K562 (cell line): Measurements from ENCODE around the gene SLC35A4. TPM values are rescaled to one million over a fixed set of nuclear protein-coding genes. Genes with fewer than 3 reads are reported as not detected.

ENCODE experiments used
- CHD4 ChIP-seq: fragments of 200-600 bp; sonication (generic); IDR thresholded peaks from 3 replicates; pipeline ENCODE4 v1.6.1; 2012; ENCODE audit warnings: low read depth, mild to moderate bottlenecking, mixed read lengths, low read length, inconsistent platforms; ENCODE audit not compliant: insufficient read depth, insufficient replicate concordance, poor library complexity, severe bottlenecking
- COPS2 ChIP-seq: fragments of 450-650 bp; conservative IDR thresholded peaks from 2 replicates; pipeline ENCODE4 v1.6.1; 2016; ENCODE audit warnings: mild to moderate bottlenecking, moderate library complexity
- ETV5 ChIP-seq: sonication (generic); formaldehyde crosslinking; IDR thresholded peaks from 2 replicates; pipeline ENCODE4 v1.4.0; 2020; ENCODE audit warnings: low read depth, mild to moderate bottlenecking, missing genetic modification reagents
- KDM5B ChIP-seq: fragments of 200-600 bp; sonication (generic); IDR thresholded peaks from 2 replicates; pipeline ENCODE4 v1.6.1; 2012; ENCODE audit warnings: low read depth, mild to moderate bottlenecking, moderate library complexity, low read length, control low read depth, inconsistent platforms; ENCODE audit not compliant: insufficient replicate concordance
- MBD2 ChIP-seq: sonication (generic); IDR thresholded peaks from 2 replicates; pipeline ENCODE4 v1.6.1; 2016; ENCODE audit warnings: low read depth, borderline replicate concordance
- NR2F6 ChIP-seq: fragments of 450-650 bp; formaldehyde crosslinking; IDR thresholded peaks from 2 replicates; pipeline ENCODE4 v1.4.0; 2020; ENCODE audit warnings: mild to moderate bottlenecking
- RBBP5 ChIP-seq: fragments of 200-600 bp; sonication (generic); IDR thresholded peaks from 2 replicates; pipeline ENCODE4 v1.6.1; 2012; ENCODE audit warnings: borderline replicate concordance, mild to moderate bottlenecking, low read length, control low read depth, inconsistent platforms; ENCODE audit not compliant: insufficient read depth, poor library complexity, severe bottlenecking
- RBFOX2 ChIP-seq: fragments of 200-400 bp; formaldehyde crosslinking; IDR thresholded peaks from 2 replicates; pipeline ENCODE4 v1.6.1; 2017; ENCODE audit warnings: low read depth, mild to moderate bottlenecking, low read length, moderate library complexity
- RHOXF2B ChIP-seq: fragments of 250-450 bp; sonication (Bioruptor Pico); conservative IDR thresholded peaks from 2 replicates; pipeline ENCODE4 v1.5.1; 2021
- SMAD1 ChIP-seq: fragments of 150-350 bp; IDR thresholded peaks from 2 replicates; pipeline ENCODE4 v1.6.1; 2014; ENCODE audit warnings: low read length, low read depth; ENCODE audit not compliant: partially characterized antibody
- polyA plus RNA-seq, 8 experiments: library from polyadenylated mRNA; depleted of rRNA in 4 of 8; stranded (reverse) in 5 of 8; unstranded in 3 of 8; fragments of >200 nt; fragmentation: Nextera tagmentation in 2 of 8; fragmentation: Illumina TruSeq in 1 of 8; extraction: Ambion mirVana in 2 of 8; extraction: Trizol in 1 of 8; gene quantifications; 2 replicates each; pipeline versions ENCODE4 v1.2.1 to v1.2.3, GENCODE V29; 2011 to 2014; ENCODE audit warnings: inconsistent platforms in 1 of 8, missing spikeins in 1 of 8
- total RNA-seq, 7 experiments: library from RNA; depleted of rRNA in 6 of 7; stranded (reverse); fragments of >200 nt in 6 of 7; fragmentation: Illumina TruSeq in 2 of 7; extraction: Trizol in 2 of 7; gene quantifications; 2 replicates each; pipeline versions ENCODE4 v1.2.1 to v1.2.3, GENCODE V29; 2011 to 2021; ENCODE audit warnings: low replicate concordance in 1 of 7
- TF ChIP-seq, protein P1 (sequence below): sonication (generic); formaldehyde crosslinking; IDR thresholded peaks from 2 replicates; pipeline ENCODE4 v1.8.0; 2022; ENCODE audit warnings: mild to moderate bottlenecking, missing genetic modification reagents, borderline replicate concordance
- TF ChIP-seq, protein P2 (sequence below): fragments of 200-800 bp; sonication (Bioruptor generic); IDR thresholded peaks from 2 replicates; pipeline ENCODE4 v1.6.1; 2017; ENCODE audit warnings: missing genetic modification characterization, missing compliant biosample characterization
- TF ChIP-seq, protein P3 (sequence below): sonication (generic); formaldehyde crosslinking; IDR thresholded peaks from 2 replicates; pipeline ENCODE4 v1.9.0; 2022; ENCODE audit warnings: mild to moderate bottlenecking, missing genetic modification reagents

Gene SLC35A4
- total and polyA plus RNA-seq, 9 of the 15 experiments (the other 6 are each of a cell fraction or from before 2014, with no cell fraction given) = 21.8 to 171 (median 42.5) TPM

DNA sequence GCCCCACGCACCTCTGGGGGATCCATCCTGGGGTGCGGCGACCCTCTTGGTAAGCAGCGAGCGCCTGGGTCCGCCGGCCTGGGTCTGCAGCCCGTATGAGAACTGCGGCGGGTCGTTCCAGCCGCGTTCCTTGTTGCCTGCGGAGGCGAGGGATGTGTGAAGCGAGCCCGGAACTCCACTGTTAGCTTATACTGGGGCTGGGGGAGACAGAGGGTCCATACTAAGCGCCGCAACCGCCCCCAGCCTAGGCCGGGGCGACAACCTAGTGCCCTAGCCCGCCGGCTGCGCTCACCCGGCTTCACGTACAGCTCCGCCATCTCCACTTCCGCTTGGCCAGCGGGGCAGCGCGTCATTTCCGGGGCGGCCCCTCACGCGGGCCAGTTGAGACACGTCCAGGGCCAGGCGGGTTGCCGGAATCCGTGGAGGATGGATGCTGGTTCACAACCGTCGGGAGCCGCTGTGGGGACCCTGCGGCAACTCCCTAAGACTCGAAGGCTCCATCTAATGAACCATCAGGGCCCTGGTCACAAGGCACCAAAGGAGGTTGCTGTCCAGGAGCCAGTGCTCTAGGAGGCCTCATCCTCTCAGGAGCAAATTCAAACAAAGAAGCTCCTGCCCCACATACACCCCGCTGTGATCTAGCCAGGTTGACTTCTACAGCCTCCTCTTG is 7.4 kb upstream of the SLC35A4 start, which contains the start of gene SRA1 (continued):
- TF ChIP-seq, protein P1, sequence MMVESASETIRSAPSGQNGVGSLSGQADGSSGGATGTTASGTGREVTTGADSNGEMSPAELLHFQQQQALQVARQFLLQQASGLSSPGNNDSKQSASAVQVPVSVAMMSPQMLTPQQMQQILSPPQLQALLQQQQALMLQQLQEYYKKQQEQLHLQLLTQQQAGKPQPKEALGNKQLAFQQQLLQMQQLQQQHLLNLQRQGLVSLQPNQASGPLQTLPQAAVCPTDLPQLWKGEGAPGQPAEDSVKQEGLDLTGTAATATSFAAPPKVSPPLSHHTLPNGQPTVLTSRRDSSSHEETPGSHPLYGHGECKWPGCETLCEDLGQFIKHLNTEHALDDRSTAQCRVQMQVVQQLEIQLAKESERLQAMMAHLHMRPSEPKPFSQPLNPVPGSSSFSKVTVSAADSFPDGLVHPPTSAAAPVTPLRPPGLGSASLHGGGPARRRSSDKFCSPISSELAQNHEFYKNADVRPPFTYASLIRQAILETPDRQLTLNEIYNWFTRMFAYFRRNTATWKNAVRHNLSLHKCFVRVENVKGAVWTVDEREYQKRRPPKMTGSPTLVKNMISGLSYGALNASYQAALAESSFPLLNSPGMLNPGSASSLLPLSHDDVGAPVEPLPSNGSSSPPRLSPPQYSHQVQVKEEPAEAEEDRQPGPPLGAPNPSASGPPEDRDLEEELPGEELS = 0 out of 2 replicates have a peak, but pooled peaks have one; percentile 51
- TF ChIP-seq RBFOX2 (peak; percentile 99), SMAD1 (peak; percentile 65), KDM5B (peak; percentile 95), CHD4 (no peak), ETV5 (CRISPR knock-in tag) (peak; percentile 93), MBD2 (peak; percentile 52; the same call in 1 of the 2 replicates), RBBP5 (peak; percentile 86), COPS2 (no peak), RHOXF2B (CRISPR knock-in tag) (peak; percentile 15; the same call in 1 of the 2 replicates), NR2F6 (0 out of 2 replicates have a peak, but pooled peaks have one; percentile 26)
- TF ChIP-seq, protein P2, sequence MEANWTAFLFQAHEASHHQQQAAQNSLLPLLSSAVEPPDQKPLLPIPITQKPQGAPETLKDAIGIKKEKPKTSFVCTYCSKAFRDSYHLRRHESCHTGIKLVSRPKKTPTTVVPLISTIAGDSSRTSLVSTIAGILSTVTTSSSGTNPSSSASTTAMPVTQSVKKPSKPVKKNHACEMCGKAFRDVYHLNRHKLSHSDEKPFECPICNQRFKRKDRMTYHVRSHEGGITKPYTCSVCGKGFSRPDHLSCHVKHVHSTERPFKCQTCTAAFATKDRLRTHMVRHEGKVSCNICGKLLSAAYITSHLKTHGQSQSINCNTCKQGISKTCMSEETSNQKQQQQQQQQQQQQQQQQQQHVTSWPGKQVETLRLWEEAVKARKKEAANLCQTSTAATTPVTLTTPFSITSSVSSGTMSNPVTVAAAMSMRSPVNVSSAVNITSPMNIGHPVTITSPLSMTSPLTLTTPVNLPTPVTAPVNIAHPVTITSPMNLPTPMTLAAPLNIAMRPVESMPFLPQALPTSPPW (CRISPR knock-in tag) = peak; percentile 30; the same call in 1 of the 2 replicates
- TF ChIP-seq, protein P3, sequence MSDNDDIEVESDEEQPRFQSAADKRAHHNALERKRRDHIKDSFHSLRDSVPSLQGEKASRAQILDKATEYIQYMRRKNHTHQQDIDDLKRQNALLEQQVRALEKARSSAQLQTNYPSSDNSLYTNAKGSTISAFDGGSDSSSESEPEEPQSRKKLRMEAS (CRISPR knock-in tag) = peak; percentile 60
